ENCODE measurements around the gene MYCBP. TPM values are rescaled to one million over a fixed set of nuclear protein-coding genes. Genes with fewer than 3 reads are reported as not detected.

MYCBP gene
- total and polyA plus RNA-seq, 2 of the 8 experiments (the other 6 are each of a cell fraction or from before 2014, with no cell fraction given) = 22.4 to 38.2 TPM

- TF ChIP-seq CBX5 (IDR thresholded peaks at IDR 0.05; ENCODE audit: low read depth, low read length) (no peak), CBX8 (IDR thresholded peaks at IDR 0.05; ENCODE audit: borderline replicate concordance, low read depth, low read length) (no peak), CHD2 (IDR thresholded peaks at IDR 0.05; ENCODE audit: low read length) (no peak), HDAC6 (IDR thresholded peaks at IDR 0.05; ENCODE audit: low read depth, low read length) (no peak), KDM5A (IDR thresholded peaks at IDR 0.05; ENCODE audit: low read length) (no peak), PHF8 (conservative IDR thresholded peaks at IDR 0.05; ENCODE audit: low read depth, low read length) (no peak), TAF7 (optimal IDR thresholded peaks at IDR 0.05; ENCODE audit: borderline replicate concordance, low read depth, low read length) (no peak), SAP30 (IDR thresholded peaks at IDR 0.05; ENCODE audit: insufficient read depth, insufficient replicate concordance, low read length) (no peak)
Observed at GRCh38 chr1:38908821-38909220, 35.7 kb upstream of the MYCBP start (continued).
